ENCODE data around the gene TMEM198. TPM values are rescaled to one million over a fixed set of nuclear protein-coding genes. Genes with fewer than 3 reads are reported as not detected.

The TMEM198 gene
- total RNA-seq, 4 donors from 2014 or later, result 0.77 to 5.3 (median 5.1) TPM; not detected in 1

DNA sequence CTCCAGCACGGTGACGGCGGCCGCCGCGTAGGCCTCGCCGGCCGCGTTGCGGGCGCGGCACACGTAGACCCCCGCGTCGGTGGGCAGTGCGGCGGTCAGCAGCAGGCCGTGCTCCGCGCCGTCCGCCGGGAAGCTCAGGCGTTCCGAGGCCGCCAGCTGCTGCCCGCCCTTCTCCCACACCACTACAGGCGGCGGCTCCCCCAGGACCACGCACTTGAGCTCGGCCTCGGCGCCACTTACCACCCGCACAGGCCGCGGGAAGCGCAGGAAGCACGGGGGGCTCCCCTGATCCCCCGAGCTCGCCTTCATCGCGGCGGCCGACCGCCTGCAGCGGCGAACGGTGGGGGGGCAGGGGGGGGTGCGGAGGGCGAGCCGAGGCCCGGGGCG is 27.1 kb downstream of the TMEM198 start:
- H3K36me3 ChIP-seq, result no peaks in the 10 kb centered on the region
- intact Hi-C loops (cut with DNase I; ENCODE audit: low total_unique reads), result no loop called here
- peak overlapping the region; percentile 37 to 60 for H3K4me3 ChIP-seq
- no peaks in the 10 kb centered on the region for H3K9me3 ChIP-seq
- no peak for TF ChIP-seq POLR2A (IDR thresholded peaks at IDR 0.05)
- TF ChIP-seq, protein P1, sequence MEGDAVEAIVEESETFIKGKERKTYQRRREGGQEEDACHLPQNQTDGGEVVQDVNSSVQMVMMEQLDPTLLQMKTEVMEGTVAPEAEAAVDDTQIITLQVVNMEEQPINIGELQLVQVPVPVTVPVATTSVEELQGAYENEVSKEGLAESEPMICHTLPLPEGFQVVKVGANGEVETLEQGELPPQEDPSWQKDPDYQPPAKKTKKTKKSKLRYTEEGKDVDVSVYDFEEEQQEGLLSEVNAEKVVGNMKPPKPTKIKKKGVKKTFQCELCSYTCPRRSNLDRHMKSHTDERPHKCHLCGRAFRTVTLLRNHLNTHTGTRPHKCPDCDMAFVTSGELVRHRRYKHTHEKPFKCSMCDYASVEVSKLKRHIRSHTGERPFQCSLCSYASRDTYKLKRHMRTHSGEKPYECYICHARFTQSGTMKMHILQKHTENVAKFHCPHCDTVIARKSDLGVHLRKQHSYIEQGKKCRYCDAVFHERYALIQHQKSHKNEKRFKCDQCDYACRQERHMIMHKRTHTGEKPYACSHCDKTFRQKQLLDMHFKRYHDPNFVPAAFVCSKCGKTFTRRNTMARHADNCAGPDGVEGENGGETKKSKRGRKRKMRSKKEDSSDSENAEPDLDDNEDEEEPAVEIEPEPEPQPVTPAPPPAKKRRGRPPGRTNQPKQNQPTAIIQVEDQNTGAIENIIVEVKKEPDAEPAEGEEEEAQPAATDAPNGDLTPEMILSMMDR (IDR thresholded peaks at IDR 0.05), result no peak
- H3K4me1 ChIP-seq, result peaks cover 0 to 6% of the 10 kb centered on the region in 2 donors
- peak overlapping the region; percentile 87 to 88 for H3K27ac ChIP-seq
- DNase-seq, result no peak
- H3K27me3 ChIP-seq, result no peaks in the 10 kb centered on the region

DNA sequence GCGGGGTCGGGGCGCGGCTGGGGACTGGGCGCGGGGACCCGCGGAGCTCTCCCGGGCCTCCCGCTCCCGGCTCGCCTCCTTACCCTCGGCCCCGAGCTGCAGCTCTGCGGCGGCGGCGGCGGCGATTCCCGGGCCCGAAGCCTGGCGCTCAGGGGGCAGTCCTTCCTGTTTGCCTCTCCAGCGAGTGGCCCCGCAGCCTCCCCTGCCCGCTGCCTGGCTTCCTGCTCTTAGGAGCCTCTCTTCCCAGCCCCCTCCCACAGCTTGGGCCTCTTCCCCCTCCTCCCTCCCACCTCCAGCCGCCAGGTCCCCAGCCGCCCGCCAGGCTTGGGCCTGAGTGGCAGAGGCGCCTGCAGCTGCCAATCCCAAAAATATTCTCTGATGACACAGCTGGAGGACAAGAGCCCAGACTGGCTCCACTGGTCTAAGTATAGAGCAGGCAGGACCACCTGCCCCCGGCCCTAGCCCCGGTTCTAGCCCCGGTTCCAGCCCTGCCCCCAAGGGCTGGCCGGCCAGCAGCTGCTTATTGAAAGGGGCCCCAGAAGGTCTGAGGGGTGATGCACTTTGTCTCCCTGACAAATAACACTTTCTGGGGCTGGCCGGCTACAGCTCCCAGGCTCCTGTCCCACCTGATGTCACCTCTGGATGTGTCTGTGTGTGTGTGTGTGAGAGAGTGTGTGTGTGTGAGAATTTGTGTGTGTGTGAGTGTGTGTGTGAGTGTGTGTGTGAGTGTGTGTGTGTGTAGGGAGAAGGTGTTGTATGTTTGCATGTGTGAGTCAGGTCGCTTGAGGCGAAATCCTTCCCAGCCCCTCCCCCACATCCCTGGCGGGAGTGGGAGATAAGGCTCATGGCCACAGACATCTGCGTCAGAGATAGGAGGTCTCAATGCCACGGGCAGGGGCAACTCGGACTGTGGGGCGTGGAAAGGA is 27.7 kb downstream of the TMEM198 start, which contains the start of gene OBSL1:
Gene OBSL1, minus strand, starts transcription at position 229 of the 926 bp plus-strand sequence. CDS start 307 bp downstream, outside the sequence.
- DNase-seq, result peak; percentile 63 to 66
- intact Hi-C loops (cut with DNase I; ENCODE audit: low total_unique reads), result no loop called here
- Histone ChIP-seq H3K9me3 (no peaks in the 10 kb centered on the region), H3K27me3 (no peaks in the 10 kb centered on the region), H3K4me1 (peaks cover 0 to 6% of the 10 kb centered on the region in 2 donors), H3K36me3 (no peaks in the 10 kb centered on the region), H3K4me3 (peak within 1 kb of the TSS; percentile 37 to 60), H3K27ac (peak within 1 kb of the TSS; percentile 87 to 88)
- TF ChIP-seq, protein P1 (IDR thresholded peaks at IDR 0.05), result no peak
- no peak for TF ChIP-seq POLR2A (IDR thresholded peaks at IDR 0.05)

DNA sequence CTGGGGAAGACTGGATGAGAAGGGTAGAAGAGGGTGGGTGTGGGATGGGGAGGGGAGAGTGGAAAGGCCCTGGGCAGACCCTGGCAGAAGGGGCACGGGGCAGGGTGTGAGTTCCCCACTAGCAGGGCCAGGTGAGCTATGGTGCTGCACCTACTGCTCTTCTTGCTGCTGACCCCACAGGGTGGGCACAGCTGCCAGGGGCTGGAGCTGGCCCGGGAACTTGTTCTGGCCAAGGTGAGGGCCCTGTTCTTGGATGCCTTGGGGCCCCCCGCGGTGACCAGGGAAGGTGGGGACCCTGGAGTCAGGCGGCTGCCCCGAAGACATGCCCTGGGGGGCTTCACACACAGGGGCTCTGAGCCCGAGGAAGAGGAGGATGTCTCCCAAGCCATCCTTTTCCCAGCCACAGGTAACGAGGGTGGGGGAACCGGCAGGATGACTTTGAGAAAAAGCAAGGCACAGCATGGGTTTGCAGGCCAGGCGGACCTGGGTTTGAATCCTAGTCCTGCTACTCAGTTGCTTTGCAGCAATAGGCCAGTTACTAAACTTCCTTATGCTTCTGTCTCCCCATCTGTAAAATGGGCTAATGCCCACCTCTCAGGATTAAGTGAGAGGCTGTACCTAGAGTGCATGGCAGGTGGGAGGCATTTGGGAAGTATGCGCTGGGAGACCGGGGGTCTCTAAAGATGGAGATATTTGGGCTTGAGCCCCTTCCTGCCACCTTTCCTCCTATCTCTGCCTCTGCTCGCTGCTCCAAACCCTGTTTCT is 28.6 kb downstream of the TMEM198 start, which contains the start of gene INHA:
Gene INHA, plus strand, starts transcription at position 74 of the 765 bp plus-strand sequence. Its CDS starts 65 bp downstream, at position 139.
- intact Hi-C loops (cut with DNase I; ENCODE audit: low total_unique reads), result no loop called here
- H3K36me3 ChIP-seq, result no peaks in the 10 kb centered on the region
- peak within 1 kb of the TSS; percentile 37 to 60 for H3K4me3 ChIP-seq
- peaks cover 0 to 6% of the 10 kb centered on the region in 2 donors for H3K4me1 ChIP-seq
- no peaks in the 10 kb centered on the region for H3K9me3 ChIP-seq
- H3K27me3 ChIP-seq, result no peaks in the 10 kb centered on the region
- TF ChIP-seq, protein P1 (IDR thresholded peaks at IDR 0.05), result no peak
- TF ChIP-seq POLR2A (IDR thresholded peaks at IDR 0.05), result no peak
- no peak for DNase-seq
- peak within 1 kb of the TSS; percentile 87 to 88 for H3K27ac ChIP-seq

DNA sequence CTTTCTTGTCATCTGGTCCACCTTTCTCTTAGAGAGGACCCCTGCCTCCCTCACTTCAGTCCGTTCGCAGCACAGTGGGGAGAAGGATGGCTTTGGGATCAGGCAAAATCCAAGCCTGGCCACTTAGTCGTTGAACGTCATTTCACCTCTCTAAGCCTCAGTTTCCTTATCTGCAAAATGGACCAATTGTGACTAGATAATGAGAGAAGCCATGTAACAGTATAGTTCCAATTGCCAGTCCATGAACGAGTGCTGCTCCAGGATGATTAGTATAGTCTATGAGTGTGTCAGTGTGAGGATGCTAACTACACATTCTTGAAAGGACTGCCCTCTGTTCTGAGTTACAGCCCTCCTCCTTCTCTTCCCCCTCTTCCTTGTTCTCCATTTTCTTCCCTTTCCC is 29.3 kb downstream of the TMEM198 start:
- Histone ChIP-seq H3K27me3 (no peaks in the 10 kb centered on the region), H3K27ac (no peak overlapping the region), H3K4me1 (peaks cover 0 to 6% of the 10 kb centered on the region in 2 donors), H3K4me3 (peak overlapping the region in 1 of 2 donors; percentile 60), H3K36me3 (no peaks in the 10 kb centered on the region), H3K9me3 (no peaks in the 10 kb centered on the region)
- no peak for DNase-seq
- no peak for TF ChIP-seq POLR2A (IDR thresholded peaks at IDR 0.05)
- TF ChIP-seq, protein P1 (IDR thresholded peaks at IDR 0.05), result no peak
- intact Hi-C loops (cut with DNase I; ENCODE audit: low total_unique reads), result no loop called here
